ENCODE measurements around the gene ADAM10. TPM values are rescaled to one million over a fixed set of nuclear protein-coding genes. Genes with fewer than 3 reads are reported as not detected.

The ADAM10 gene
- total RNA-seq, 6 donors from 2014 or later: 64.5 to 139 (median 93.5) TPM

- no peak overlapping the region for H3K4me3 ChIP-seq
- H3K27me3 ChIP-seq: no peaks in the 10 kb centered on the region
- peaks cover 0 to 12% (median 0%) of the 10 kb centered on the region in 4 donors for H3K36me3 ChIP-seq
- H3K4me1 ChIP-seq: peaks cover 0 to 5% (median 0%) of the 10 kb centered on the region in 4 donors
- H3K27ac ChIP-seq: no peak overlapping the region
- no peak for DNase-seq
- no peak for TF ChIP-seq EP300 (IDR thresholded peaks at IDR 0.05)
- no peak for TF ChIP-seq POLR2A (IDR thresholded peaks at IDR 0.05)
- no peak for TF ChIP-seq POLR2AphosphoS5 (IDR thresholded peaks at IDR 0.05)
- TF ChIP-seq CTCF (IDR thresholded peaks at IDR 0.05): no peak
- H3K9me3 ChIP-seq: no peaks in the 10 kb centered on the region
- 52 to 53% methylated on average over 1 of the region's 1 CpG for WGBS, 2 donors
- no peak for ATAC-seq (ENCODE audit: low FRiP score in 2 of 2)
These were observed 82.5 kb downstream of the ADAM10 start for GRCh38 chr15:58666957-58667356.

GRCh38 chr15:58665672-58666071, 83.8 kb downstream of the ADAM10 start:
- Histone ChIP-seq H3K4me3 (no peak overlapping the region), H3K27me3 (no peaks in the 10 kb centered on the region), H3K27ac (no peak overlapping the region), H3K36me3 (peaks cover 0 to 14% (median 0%) of the 10 kb centered on the region in 4 donors), H3K4me1 (peaks cover 0 to 5% (median 0%) of the 10 kb centered on the region in 4 donors), H3K9me3 (no peaks in the 10 kb centered on the region)
- ATAC-seq (ENCODE audit: low FRiP score in 2 of 2) (no peak), DNase-seq (no peak)
- TF ChIP-seq POLR2A (IDR thresholded peaks at IDR 0.05) (no peak), EP300 (IDR thresholded peaks at IDR 0.05) (no peak), CTCF (IDR thresholded peaks at IDR 0.05) (no peak)
- 97 to 98% methylated on average over 2 of the region's 2 CpGs for WGBS, 2 donors

GRCh38 chr15:58650102-58650501, 99.4 kb downstream of the ADAM10 start:
- Histone ChIP-seq H3K9me3 (no peaks in the 10 kb centered on the region), H3K36me3 (peaks cover 0 to 8% (median 4%) of the 10 kb centered on the region in 4 donors), H3K27me3 (no peaks in the 10 kb centered on the region), H3K4me1 (no peaks in the 10 kb centered on the region), H3K4me3 (no peak overlapping the region), H3K27ac (no peak overlapping the region)
- TF ChIP-seq POLR2A (IDR thresholded peaks at IDR 0.05) (no peak), CTCF (IDR thresholded peaks at IDR 0.05) (no peak), EP300 (IDR thresholded peaks at IDR 0.05) (no peak), POLR2AphosphoS5 (IDR thresholded peaks at IDR 0.05) (no peak)
- no peak for DNase-seq
- ATAC-seq (ENCODE audit: low FRiP score in 2 of 2): no peak

GRCh38 chr15:58649175-58649574, 100.3 kb downstream of the ADAM10 start:
- TF ChIP-seq POLR2A (IDR thresholded peaks at IDR 0.05) (no peak), POLR2AphosphoS5 (IDR thresholded peaks at IDR 0.05) (no peak), EP300 (IDR thresholded peaks at IDR 0.05) (no peak), CTCF (IDR thresholded peaks at IDR 0.05) (no peak)
- ATAC-seq (ENCODE audit: low FRiP score in 2 of 2): no peak
- 97 to 99% methylated on average over 2 of the region's 2 CpGs for WGBS, 2 donors
- Histone ChIP-seq H3K36me3 (peaks cover 0 to under 1% (median 0%) of the 10 kb centered on the region in 4 donors), H3K4me1 (no peaks in the 10 kb centered on the region), H3K27me3 (no peaks in the 10 kb centered on the region), H3K9me3 (no peaks in the 10 kb centered on the region), H3K4me3 (no peak overlapping the region), H3K27ac (no peak overlapping the region)
- no peak for DNase-seq

- H3K4me1 ChIP-seq: no peaks in the 10 kb centered on the region
- H3K27ac ChIP-seq: no peak overlapping the region
- no peak for ATAC-seq (ENCODE audit: low FRiP score in 2 of 2)
- TF ChIP-seq POLR2AphosphoS5 (IDR thresholded peaks at IDR 0.05) (no peak), EP300 (IDR thresholded peaks at IDR 0.05) (no peak), CTCF (IDR thresholded peaks at IDR 0.05) (no peak), POLR2A (IDR thresholded peaks at IDR 0.05) (no peak)
- 86 to 88% methylated on average over 5 of the region's 5 CpGs for WGBS, 2 donors
- no peaks in the 10 kb centered on the region for H3K27me3 ChIP-seq
- no peak for DNase-seq
- no peaks in the 10 kb centered on the region for H3K9me3 ChIP-seq
- no peak overlapping the region for H3K4me3 ChIP-seq
- peaks cover 0 to 25% (median 3%) of the 10 kb centered on the region in 4 donors for H3K36me3 ChIP-seq
These were observed 105.5 kb downstream of the ADAM10 start for GRCh38 chr15:58643996-58644395.
